CD4-positive, alpha-beta T cell treated with Interleukin-10 for 1 hour (primary cell): ENCODE data around the gene MYH3.

Experiments
- DNase-seq: peaks from one replicate; pipeline ENCODE4 v3.0.0-alpha.2; 2020

Gene MYH3

DNA sequence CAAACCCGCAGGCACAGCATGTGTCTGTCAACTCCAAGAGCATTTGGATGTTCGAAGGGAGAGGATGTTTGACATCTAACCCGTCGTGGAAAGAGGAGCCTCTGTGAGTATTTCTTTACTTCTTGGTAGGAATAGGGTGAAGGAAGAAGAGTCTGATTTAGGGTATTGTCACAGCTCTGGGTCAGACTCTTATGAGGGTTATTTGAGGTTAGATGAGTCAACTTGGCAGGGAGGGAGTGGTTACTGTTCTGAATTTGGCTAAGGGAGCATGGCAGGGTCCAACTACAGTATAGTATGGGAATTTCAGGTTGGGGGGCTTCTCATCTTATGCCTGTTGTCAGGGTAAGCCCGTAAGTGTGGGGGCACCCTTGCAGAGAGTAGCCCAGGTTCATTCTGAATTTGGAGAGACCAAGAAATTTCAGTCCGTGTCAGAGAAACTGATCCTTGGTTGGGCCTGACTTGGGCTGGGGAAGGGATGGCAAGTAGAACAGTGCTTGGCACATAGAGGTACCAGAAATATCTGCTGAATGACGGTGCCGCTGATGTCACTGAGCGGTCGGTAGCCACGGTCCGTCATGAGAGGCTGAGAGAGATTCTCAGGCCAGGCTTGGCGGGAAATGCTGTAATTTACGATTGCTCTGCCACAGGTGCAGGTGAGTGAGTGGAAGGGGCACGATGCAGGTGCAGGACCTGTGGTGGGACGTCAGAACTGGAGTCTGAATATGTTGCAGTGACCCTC lies 43.2 kb downstream of the MYH3 start:
- no peak for DNase-seq

DNA sequence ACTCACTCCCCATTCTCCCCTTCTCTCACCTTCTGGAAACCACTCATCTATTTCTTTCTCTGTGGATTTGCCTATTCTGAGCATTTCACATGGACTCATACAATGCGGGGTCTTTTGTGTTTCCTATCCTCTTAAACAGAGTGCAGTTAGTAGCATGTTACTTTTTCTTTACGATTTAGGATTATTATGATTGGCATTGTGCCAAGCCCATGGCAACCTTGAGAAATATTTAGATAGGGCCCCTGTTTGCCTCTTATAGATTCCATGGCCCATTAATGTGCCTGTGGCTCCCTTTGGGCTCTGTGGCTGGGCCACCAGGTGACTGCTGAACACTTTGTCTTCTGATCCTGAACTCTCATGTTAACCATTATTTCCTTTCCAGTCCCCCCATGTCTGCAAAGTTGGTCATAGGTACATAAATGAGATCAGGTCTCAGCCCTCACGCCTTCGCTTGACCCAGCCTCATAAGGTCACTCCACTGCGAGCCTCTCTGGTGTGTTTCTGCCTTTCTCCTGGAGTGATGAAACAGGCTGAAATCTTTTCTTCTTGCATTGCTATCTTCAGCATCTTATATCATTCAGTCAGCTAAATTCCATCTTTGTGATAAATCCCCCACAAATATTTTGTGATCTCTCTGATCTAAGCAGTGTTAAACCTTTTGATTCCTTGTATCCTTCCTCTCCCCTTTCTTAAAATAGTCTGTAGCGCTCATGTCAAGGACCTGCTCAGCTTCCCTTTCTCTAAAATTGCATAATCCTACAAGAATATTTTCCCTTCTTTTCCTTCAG lies 44.0 kb downstream of the MYH3 start:
- no peak for DNase-seq

DNA sequence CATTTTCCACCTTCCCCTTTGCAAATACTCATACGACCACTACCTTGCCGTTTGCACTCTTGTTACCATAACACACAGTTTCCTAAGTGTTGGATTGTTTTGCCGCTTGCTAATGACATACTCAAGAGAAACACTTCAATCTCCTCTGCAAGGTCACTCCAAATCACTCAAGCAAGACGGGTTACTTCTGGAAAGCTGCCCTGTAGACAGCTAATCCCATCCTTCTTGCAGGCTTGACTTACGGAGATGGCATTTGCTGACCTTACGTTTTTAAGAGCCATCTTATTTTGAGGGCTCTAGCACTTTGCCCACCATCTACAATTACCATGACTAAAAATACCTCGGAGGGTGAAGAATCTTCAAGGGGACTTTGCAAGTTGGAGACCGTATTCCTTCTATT lies 46.2 kb downstream of the MYH3 start:
- no peak for DNase-seq

DNA sequence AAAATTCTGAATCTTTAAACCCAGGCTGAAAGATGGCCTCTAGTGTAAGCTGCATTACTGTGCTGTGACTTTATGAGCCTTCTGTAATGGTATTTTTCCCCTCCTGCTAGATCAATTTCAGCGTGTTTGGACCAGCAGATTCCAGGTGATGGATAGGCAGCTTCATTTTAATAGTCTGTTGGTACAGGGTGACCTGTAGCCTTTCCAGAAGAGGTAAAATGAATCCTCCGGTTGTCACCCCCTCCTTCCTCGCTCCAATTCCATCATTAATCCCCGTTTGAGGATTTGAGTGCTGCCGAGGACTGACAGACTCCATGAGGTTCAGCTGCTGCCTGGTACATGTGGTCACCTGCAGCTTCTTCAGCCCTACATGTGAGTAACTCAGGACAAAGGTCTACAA lies 48.9 kb downstream of the MYH3 start:
- DNase-seq, result no peak

DNA sequence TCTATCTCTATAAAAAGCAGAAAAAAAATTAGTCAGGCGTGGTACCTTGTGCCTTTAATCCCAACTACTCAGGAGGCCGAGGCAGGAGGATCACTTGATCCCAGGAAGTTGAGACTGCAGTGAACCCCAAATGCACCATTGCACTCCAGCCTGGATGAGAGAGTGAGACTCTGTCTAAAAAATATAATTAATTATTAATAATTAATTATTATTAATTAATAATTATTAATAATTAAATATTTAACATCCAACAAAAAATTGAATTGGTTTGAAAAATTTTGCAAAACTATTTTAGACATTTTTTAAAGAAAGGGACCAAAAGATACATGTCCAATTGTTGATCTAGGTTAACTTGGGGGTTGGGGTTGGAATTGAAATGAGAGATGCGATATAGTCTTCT lies 51.0 kb downstream of the MYH3 start:
- DNase-seq, result no peak

DNA sequence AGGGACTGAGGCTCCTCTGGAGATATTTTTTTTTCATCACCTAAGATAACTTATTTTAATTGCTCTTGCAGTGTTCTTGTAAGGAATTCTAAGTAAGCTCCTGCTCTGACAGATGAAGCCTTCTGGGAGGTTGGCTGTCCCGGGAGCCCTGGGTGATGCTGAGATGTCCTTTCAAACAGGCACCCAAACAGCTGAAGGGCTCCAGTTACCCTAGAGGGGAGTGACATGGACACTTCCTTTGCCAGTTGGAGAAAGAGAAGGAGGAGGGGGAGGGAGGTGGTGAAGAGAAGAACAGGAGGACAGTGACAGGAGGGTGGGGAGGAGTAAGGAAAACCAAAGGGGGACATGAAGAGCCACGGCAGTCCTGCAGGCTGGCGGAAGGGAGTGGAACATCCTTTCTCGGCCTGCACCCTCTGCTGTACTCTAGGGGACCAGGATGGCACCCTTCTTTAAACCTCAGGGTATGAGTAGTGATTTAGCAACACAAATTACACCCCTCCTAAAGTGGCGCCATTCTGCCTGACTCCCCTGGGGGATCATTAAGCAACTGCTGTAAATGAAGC lies 51.8 kb downstream of the MYH3 start:
- no peak for DNase-seq

DNA sequence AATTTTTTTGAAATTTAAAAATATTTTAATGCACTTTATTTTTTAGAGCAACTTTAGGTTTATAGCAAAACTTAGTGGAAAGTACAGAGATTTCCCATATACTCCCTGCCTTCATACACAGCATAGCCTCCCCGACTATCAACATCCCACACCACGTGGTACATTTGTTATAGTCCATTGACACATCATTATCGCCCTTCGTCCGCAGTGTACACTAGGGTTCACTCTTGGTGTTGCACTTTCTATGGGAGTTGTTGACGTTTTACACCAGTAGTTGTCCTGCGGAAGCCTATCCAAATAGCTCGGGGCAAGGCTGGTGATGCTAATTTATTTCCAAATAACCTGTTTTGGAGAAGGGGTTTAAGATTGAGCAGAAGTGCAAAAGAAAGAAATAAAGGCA lies 52.6 kb downstream of the MYH3 start:
- no peak for DNase-seq

DNA sequence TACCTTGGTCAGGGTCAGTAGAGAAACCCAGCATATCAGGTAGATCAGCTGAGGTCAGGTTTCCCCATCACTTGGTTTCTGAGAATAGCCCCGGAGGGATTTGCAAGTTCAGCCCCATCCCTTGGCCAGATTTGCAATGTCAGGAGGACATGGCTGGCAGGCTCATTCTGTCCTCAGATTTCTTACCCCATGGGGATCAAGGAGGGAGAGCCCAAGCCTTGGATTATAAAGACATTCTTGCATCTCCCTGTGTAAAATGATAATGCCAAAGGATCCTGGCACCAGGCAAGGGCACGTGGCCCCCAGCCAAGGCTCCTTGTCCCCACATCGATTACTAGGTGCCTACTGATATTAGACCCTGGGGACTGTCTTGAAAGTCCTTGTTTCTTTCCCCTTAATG lies 53.2 kb downstream of the MYH3 start:
- no peak for DNase-seq

DNA sequence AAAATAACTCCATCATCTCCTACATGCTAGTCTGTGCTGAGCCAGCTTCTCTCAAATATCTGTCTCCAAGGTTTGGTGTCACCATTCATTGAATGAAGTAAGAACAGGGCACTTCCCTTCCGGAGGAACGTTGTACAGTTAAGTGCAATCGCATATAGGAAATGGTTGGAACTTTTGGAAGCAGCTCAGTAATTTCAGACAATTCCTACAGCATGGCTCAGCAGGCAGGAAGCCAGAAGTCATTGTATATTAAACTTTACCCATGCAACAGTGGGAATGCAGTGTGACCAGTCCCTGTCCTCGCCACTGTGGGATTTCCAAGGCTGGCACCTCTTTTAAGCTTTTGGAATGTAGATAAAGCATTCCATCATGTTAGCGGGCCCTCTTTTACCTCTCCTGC lies 56.5 kb downstream of the MYH3 start:
- DNase-seq, result no peak

DNA sequence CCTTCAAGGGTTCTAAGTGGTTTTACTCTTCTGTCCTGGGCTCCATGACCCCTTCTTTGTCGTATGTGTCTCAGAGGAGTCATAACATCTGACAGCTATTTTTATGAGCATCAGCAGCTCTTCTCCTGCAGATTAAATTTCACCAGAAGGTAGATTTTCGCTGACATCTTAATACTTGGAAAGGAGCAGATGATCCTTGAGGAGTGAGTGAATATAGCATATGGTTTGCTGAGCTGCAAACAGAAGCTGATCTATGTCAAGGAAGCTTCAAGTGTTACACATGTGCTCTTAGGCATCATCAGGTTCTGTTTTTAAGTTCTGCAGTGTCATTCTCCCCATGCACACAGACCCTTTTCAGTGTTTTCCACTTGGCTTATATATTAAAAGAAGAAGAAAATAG lies 58.5 kb downstream of the MYH3 start:
- DNase-seq, result no peak

DNA sequence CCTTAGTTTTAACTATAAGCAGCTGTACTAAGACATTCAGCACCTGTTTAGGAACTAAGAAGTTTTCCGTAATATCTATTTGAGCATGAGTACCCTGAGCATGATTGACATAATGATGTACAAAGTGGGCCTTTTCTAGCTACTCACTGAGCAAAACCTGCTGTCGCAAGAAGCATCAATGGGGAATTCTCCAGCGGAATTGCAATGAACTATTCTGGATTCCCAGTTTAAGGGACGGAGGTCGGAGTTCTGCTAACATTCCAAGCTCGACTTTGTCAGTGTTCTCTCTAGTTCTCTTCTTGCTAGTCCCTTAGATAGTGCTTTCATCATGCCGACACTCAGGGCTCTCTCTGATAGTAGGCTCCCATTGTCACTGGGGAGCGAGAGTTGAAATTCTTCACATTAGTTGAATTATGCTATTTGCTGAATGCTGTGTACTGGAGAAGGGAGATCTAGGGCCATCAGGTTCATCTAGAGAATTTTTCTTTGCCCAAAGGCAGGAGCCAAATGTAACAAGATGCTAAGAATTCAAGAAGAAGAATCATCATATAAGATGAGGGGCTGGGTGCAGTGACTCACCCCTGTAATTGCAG lies 67.5 kb downstream of the MYH3 start:
- no peak for DNase-seq

DNA sequence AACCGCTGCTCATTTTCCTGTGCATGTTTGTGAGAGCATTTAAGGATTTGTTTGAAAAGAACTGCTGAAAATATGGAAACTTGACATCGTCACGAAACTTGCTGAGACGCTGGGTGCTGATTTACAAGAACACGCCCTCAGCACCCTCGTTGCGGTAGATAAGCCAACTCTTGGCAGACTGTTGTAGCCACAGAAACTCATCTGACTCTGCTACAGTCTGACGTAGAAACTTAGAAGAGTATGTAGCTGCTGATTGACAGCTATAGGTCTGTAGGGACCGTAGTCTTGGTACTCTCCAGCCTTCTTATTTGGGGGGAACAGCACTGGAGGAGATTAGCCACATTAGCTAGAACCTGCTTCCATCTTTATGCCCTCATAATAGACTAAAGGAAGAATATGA lies 71.6 kb downstream of the MYH3 start:
- DNase-seq, result no peak

DNA sequence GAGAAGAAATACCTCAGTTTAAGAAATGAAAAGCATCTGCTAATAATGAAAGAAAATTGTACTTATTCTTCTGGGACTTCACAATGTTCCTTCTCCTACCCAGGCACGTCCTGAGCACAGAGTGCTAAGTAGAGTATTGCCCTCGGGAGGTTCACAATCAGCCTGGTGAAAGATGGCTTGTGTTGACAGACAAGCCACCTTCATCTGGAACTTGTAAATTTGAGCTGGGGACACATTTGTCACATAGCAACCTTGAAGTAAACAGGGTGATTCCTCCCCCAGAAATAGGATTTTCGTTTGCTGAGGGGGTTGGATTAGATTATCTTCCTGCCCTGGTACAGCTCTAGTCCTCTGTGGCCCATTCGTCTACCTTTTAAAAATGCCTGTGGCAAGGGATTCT lies 73.3 kb downstream of the MYH3 start:
- DNase-seq, result no peak

DNA sequence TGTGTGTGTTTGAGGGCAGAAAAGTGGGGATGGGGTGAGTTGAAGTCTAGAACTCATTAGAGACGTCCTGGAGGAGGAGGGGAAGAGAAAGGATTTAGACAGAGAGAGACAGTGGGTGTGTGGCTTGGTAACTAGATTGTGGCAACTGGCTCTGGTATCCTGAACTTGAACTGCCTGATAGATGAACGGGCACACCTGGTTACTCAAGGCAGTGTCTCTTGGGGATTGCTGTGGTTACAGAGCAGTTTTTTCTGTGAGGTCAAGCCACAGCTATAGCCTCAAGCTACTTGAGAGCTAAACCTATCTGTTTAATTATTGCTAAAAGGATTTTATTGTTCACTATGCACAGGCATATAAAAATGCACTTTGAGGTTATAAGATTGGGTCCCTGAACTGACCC lies 77.8 kb downstream of the MYH3 start:
- DNase-seq, result no peak
